ENCODE measurements around the gene REPS1.

Gene REPS1

DNA sequence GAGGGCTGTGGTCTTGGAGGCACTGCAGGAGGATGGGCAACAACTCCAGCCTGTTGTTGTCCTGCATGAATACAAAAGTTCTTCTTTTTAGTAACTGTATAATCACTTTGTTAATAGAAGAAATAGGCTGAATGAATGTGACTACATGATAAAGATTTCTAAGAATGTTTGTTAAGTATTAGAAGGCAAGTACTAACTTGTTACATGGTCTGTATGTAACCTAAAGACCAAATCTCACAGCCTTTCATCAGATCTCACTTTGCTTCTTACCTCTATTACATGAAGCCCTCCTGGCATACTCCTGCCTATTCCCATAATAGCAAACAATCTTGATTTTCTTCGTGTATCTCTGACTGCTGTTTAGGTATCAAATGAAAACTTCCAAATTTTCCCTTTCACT is 73.4 kb downstream of the REPS1 start:
- DNase-seq = no peak

DNA sequence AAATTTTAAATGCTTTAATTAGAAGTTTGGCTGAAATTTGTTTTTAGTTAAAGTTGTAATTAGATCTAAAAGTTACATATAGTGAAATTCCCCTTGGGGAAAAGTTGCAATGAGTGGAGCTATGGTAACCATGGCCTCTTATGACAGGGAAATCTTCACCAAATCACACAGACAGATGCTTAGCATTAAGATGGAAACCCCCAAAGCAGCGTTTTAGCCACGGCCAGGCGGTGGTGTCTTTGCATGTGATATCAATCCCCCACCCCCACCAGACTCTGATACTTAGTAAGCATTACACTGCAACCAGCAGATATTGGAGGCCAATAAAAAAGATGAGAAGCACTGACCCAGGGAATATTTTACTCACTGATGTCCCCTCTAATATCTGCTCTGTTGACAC is 75.7 kb downstream of the REPS1 start:
- no peak for DNase-seq

DNA sequence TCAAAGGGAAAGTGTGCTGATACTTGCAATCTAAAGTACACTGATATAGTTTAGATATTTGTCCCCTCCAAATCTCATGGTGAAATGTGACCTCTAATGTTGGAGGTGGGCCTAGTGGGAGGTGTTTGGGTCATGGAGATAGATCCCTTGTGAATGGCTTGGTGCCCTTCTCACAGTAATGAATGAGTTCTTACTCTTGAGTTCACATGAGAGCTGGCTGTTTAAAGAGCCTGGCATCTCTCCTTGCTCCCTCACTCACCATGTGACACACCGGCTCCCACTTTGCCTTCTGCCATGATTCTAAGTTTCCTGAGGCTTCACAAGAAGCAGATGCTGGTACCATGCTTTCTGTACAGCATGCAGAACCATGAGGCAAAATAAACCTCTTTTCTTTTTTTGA is 78.1 kb downstream of the REPS1 start:
- DNase-seq = no peak

DNA sequence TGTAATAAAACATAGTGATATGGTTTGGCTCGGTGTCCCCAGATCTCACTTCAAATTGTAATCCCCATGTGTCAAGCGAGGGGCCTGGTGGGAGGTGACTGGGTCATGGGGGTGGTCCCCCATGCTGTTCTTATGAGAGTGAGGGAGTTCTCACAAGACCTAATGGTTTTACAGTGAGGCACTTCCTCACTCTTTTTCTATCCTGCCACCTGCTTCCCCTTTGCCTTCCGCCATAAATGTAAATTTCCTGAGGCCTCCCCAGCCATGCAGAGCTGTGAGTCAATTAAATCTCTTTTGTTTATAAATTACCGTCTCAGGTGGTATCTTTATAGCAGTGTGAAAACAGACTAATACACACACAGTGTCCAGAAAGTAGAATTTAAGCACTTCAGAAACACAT is 78.5 kb downstream of the REPS1 start:
- DNase-seq = no peak

DNA sequence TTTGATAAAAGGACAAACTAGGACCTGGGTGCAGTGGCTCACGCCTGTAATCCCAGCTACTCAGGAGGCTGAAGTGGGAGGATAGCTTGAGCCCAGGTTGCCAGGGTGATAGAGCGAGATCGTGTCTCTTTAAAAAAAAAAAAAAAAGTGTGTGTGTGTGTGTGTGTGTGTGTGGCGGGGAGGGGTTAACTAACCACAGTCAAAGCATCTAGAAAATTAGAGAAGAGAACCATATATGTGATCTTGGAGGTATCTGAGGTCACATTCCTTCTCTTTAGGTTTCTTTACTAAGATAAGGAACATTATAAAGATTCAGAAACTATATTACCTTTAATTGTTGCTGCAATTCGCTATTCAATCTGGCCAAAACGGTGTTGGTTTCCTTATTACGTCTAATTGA is 80.9 kb downstream of the REPS1 start:
- DNase-seq = no peak

DNA sequence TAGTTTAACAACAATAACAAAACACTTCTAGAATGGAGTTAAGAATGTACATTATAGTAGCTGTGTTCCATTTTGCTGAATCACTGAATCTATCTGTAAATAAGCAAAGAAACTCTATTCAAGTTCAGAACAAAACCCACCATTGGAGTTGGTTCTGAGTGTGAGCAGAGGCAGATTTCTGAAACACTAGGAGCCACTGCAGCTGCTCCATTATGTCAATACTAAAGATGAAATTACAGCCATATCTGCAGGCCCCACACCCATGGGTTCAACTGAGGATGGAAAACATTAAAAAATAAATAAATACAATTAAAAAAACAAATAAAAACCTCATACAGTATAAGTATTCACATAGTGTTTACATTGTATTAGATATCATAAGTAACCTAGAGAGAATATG is 91.0 kb downstream of the REPS1 start:
- DNase-seq = no peak

DNA sequence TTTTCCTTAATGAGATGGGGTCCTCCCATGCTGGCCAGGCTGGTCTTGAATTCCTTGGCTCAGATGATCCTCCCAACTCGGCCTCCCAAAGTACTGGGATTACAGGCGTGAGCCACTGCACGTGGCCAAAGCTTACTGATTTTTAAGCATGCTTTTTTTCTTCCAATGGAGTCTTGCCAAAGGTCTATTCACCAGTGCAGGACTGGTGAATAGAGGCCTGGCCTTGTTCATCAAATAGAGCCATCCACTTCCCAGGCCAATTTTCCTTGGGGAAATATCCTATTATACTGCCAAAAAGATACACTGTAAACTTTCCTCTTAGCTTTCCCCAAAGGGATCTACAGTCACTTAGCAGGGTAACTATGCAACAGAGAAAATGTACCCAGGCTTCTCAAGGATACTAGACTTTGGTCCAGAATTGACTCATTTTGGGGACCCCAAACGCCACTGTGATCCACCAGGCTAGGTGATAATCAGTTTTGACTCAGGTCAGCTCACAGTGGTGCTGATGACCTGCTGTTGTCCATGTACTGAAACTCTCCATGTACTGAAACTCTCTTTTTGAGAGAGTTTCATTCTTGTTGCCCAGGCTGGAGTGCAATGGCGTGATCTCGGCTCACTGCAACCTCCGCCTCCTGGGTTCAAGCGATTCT is 91.8 kb downstream of the REPS1 start:
- no peak for DNase-seq

DNA sequence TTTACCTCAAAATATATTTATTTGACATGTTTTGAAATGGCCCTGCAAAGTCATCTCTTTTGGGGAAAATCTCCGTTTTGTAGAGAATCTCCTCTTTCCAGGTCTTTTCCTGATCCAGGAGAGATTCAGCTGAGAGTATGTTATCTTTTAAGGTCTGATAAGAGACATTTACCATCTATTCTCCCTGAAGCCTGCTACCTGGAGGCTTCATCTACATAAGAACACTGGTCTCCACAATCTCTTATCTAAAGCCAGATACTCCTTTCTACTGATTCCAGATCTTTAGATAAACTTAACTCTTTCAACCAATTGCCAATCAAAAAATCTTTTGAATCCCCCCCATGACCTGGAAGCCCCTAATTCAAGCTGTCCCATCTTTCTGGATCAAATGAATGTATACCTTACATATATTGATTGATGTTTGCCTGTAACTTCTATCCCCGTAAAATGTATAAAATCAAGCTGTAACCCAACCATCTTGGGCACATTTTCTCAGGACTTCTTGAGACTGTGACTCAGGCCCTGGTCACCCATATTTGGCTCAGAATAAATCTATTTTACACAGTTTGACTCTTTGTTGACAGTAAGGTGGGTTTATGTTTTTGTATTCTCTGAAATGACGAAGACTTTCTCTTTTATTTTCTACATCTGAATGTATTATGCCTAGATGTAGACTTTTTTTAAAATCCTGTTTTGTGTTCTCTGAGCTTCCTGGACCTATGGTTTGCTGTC is 96.6 kb downstream of the REPS1 start:
- DNase-seq = no peak

DNA sequence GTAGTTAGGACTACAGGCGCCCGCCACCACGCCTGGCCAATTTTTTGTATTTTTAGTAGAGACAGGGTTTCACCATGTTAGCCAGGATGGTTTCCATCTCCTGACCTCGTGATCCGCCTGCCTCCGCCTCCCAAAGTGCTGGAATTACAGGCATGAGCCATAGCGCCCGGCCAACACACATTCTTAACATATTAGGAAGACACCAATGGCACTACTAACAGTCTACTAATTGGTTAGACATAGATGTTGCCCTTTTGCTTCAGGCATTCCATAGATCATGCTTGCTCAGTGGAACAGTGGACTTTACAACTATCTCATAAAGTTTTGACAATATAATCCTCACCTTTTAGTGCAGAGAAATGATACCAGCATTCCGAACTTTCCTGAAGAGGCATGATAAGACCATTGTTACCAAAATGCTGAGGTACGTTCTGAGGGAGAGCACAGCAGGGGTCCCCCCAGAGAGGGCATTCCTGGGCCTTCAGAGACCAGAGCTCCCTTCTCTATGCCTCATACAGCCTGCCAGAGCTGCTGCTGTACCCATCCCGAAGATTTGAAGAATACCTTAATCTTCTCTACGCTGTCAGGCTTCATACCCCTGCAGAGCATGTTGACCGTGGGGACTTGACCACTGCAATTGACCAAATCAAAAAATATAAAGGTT is 102.8 kb downstream of the REPS1 start:
- no peak for DNase-seq

DNA sequence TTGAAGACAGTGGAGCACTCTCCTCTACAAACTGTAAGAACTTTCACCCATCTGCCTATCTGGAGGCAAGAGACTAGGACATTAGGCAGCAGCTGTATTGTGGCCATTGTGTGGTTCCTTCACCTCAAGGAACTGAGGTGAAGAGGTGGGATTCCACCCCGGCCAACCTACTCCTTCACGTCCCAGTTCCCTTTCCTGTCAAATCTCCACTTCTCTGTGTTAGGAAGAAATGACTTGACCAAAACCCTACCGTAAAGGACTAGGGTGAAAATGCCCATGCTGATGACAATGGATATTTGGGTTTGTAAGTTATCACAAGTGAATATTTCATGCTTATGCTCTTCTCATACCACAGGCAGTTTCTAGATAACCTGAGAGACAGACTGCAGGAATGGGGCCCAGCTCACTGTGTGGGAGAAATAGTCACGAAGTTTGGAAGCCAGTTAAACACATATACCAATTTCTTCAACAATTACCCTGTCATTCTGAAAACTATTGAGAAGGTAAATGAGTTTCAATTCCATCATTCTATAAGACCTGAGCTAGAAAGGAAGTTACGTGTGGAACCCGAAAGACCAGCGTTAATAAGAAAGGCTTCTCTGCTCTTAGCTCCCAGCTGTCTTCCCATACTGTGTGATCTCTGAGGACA is 105.6 kb downstream of the REPS1 start:
- no peak for DNase-seq

DNA sequence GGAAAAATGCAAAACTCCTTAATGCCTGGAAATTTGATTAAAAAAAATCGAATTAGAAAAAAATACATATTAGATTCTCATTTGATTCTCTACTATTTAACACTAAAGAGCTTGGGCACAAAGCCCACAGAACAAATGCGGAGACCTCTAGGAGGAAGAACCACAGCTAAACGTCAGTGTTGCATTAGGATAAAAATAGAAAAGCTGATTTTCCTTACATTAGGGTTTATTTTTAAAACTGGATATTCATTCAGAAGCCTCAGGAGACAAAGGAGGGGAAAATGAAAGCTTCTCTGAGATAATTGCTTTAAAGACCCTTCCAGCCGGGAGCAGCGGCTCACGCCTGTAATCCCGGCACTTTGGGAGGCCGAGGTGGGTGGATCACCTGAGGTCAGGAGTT is 114.9 kb downstream of the REPS1 start:
- DNase-seq = no peak

DNA sequence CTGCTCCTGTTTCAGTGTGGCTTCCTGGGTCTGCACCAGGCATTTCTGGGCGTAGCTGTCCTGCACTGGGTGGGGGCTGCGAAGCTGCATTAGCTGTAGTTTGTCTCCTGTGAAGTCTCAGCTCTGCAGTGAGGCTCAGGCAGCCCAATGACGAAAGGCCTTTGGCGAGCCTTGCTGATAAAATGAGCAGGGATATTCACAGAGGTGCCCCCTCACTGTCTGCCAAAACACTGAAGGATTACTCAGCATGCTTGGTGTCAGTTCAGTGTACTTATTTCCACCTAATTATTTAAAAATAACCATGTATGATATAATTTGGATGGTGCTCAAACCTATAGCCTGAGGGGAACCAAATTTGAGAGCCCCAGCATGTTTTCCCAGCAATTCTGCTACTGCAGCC is 118.7 kb downstream of the REPS1 start:
- no peak for DNase-seq

DNA sequence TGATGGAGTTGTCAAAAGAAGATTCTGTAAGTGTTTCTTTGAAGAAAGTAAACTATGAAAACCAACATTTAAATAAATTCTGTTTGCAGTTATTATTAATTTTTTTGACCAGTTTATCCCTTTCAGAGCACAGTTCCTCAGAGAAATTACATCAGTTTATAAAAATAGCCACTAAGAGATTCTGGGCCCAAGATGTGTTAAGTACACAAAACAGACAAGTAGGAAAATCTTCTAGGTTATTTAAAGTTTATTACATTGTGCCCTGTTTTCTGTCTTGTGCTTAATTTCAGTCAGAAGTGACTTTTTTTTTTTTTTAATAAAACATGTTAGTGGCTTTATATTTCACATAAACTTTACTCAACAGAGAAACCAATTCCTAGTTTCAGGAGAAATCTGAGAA is 119.9 kb downstream of the REPS1 start:
- no peak for DNase-seq

DNA sequence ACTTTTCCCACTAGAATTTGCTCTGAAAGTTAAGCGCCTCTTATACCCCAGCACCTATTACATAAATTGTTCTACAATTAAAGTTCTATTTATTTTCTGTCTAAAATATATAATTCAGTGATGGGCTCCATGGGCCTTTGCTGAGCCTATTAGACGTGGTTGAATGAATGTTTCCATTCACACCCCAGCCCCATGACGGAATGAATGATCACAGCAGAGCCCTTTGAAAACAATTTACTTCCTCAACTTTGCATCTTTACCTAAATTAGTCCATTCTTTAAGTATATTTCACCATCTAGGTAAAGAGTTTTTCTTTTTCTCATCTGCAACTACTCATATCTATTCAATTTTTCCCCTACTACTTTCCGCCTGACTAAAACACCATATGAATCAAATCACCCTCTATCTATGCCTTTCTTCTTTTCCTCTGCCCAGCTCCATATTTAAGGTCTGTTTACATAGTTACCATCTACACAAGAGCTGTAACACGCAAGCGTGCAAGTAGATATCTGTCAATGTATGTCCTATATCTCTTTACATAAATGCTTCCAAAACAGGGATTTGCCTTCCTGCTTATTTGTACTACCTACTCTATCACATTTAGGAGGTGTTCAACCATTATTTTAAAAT is 122.5 kb downstream of the REPS1 start:
- no peak for DNase-seq

DNA sequence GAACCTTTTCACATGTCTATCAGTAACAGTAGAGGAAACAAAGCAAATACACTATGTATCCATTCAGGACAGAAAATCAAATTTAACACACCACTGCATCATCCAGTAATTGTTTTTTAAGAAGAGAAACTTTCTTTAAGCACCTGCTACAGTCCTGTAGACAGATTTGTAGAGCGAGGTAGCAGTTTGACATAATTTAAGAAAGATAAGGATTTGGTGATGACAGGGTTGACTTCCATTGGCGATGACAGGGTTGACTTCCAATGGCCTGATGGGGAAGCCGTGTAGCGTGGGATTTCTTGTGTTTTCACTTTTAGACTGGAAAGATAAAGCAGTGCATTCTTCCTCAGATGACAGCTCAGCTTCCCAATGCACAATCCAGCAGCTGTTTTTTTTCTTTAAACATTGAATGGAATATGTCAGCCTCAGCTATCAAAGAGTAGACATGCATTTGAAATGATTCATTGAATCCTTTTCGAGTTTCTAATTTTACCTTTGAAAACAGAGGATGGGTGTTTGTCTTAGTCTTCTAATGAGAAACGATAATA is 123.6 kb downstream of the REPS1 start:
- no peak for DNase-seq

DNA sequence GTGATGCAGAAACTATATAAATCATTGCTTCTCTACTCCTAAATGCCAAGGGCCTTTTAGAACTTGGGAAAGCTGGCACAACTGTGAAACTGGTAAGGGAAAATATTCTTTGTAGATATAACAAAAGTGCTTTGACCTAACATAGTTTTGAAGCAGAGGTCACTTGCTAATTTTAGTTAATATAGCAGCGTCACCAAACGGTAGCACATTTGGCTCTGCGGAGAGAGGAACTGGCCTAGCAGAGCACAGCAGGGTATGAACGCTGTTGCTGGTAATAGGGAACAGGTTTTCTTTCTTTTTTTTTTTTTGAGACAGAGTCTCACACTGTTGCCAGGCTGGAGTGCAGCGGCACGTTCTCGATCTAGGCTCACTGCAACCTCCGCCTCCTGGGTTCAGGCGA is 124.7 kb downstream of the REPS1 start:
- no peak for DNase-seq

DNA sequence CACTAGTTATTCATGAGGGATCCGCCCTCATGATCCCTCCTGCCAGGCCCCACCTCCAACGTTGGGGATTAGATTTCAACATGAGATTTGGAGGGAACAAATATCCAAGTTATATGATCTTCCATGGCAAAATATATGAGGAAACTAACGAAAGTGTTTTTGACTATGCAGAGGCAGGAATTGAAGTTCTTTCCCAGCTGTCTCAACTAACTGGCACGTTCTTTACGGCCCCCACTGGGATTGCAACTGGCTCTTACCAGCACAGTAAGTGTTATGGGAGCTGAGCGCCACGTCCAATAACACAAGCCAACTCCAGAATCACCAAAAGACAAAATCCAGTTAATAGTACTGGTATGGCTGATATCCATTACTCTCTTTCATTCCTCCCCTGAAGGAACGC is 125.6 kb downstream of the REPS1 start:
- peak; percentile 46 for DNase-seq

DNA sequence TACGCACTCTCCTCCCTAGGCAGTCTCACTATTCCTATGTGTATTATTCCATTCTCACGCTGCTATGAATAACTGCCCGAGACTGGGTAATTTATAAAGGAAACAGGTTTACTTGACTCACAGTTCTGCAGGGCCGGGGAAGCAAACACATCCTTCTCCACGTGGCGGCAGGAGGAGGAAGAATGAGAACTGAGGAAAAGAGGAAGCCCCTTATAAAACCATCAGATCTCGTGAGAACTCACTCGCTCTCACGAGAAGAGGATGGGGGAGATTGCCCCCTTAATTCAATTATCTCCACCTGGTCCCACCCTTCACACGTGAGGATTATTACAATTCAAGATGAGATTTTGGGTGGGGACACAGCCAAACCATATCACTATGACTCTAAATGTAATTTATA is 130.3 kb downstream of the REPS1 start:
- DNase-seq = no peak

DNA sequence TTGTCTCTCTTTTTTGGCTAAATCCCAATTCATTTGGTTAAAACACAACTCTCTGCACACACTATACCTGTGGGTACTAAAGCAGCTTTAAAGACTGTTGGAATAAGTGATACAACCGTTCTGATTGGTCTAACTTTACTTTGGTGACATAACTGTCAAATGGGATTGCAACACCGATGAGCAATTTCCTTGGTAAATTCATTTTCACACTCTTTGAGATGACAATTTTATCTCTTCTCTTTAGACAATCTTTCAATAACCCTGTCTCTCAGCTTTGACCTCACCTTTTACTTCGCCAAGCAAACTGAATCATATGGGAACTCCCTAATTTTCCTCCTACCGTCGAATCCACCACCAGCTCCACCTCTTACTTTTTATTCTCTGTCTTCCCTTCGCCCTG is 131.4 kb downstream of the REPS1 start:
- no peak for DNase-seq

Measured in NCI-H2171 treated with DMSO at 0.1 percent for 48 hours (cell line).